GM18499 (cell line): ENCODE data around the gene TNFRSF12A.
A peak's percentile ranks its signal among the peaks of the same experiment; 100 is the strongest.

Source experiments
- ATAC-seq: cut with Tn5 transposase; IDR thresholded peaks from one replicate; pipeline ENCODE4 v1.9.1; 2021; ENCODE audit warnings: moderate number of reproducible peaks; ENCODE audit not compliant: insufficient read depth, unreplicated experiment

TNFRSF12A gene

GRCh38 chr16:2985893-2986355 lies 34.2 kb upstream of the TNFRSF12A start:
- ATAC-seq: no peak

- no peak for ATAC-seq
Observed at GRCh38 chr16:2986623-2987188, 33.5 kb upstream of the TNFRSF12A start.

DNA sequence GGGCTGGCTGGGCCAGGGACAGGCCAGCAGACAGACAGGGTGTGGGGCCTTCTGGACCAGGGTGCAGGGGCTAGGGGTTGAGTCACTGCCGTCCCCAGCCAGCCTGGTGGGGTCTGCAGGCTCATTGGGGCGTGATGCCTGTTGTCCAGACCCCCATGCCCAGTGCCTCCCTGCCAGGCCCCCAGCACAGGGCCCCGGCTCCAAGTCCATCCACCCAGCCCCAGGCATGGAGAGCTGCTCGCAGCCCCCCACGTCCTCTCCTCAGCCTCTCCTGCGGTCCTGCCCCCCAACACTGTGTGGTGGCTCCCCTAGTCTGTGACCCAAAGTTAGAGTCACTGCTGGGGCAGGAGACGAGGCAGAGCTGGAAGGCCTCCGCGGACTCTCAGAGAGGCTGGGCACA lies 32.9 kb upstream of the TNFRSF12A start:
- no peak for ATAC-seq

GRCh38 chr16:2987833-2988232 lies 32.3 kb upstream of the TNFRSF12A start:
- no peak for ATAC-seq

DNA sequence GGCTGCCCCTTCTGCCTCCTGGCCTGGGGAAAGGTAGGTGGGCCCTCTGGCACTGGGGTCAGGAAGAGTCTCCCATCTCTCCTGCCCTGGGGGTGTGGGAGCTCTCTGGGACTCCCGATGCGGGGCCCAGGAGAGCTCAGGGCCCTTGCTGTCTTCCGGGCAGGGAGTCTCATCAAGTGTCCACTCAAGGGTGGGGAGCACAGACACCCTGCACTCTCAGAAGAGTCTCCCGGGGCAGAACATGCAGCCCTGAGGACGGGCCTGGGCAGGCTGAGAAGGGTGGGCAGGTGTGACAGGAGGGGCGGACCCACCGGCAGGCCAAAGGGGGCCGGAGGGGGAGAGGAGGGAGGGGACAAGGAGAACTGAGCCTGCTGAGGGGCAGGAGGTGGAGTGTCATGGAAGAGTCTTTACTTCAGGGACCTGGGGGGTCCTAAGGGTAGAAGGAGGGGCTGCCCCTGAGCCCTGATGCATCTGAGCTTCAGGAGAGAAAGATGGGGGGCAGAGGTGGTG lies 31.5 kb upstream of the TNFRSF12A start:
- ATAC-seq: no peak

DNA sequence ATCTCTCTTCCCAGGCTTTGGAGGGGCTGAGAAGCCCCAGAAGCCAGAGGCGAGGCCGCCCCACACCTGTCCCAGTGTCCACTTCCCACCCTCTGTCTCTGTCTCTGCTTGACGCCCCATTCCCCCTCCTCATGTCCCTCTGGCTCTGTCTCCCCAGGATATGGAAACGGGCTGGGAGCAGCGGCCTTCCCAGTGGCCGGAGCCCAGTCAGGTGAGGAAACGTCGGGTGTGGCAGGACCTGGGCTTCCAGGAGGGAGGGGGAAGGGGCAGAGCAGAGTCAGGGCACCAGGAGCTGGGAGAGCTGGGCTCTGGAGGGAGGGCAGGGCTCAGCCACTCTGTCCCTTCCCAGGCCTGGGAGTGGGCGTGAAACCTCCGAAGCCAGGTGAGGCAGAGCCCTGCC lies 29.3 kb upstream of the TNFRSF12A start:
- no peak for ATAC-seq

- no peak for ATAC-seq
Observed at GRCh38 chr16:2991566-2992261, 28.5 kb upstream of the TNFRSF12A start.

DNA sequence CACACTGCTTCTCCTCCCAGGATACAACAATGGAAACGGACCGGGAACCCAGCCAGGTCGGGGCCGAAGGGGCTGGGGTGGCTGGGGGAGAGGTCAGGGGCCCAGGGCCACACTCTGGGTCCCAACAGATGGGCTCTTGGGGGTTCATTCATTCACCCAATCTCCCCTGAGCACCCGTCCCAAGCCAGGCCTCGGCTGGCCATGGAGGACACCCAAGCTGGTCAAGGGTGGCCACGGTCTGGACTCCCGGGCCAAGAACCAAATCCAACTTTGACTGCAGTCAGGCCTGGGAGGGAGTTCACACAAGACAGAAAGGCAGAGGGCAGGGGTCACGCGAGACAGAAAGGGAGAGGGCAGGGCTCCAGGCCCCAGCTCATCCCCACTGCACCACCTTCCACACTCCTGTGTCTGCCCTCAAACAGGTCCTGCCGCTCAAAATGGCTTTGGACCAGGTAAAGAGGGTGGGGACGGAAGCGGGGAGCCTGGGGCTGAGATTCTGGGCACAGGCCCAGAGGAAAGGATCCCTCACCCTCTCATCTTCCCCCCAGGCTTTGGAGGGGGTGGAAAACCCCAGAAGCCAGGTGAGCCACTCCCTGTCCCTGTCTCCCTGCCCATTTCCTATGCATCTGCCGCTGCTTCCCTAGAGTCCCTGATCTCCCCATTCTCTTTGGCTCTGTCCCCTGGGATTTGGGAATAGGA lies 27.6 kb upstream of the TNFRSF12A start:
- no peak for ATAC-seq

DNA sequence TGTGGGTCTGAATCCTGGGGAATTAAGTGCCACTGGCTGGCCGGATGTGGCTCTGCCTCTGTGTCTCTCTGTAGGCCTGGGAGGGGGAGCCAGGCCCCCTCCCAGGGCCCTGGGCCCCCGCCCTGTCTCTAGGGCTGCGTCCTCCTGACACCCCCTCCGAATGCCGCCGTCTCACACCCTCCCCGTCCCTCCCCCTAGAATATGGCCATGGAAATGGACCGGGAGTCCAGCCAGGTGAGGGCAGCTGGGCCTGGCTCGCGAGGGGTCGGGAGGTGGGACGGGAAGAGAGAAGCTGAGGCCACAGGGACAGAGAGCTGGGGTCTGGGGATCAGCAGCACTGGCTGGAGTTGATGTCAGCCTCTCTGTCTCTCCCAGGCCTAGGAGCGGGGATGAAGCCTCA lies 23.9 kb upstream of the TNFRSF12A start:
- no peak for ATAC-seq

DNA sequence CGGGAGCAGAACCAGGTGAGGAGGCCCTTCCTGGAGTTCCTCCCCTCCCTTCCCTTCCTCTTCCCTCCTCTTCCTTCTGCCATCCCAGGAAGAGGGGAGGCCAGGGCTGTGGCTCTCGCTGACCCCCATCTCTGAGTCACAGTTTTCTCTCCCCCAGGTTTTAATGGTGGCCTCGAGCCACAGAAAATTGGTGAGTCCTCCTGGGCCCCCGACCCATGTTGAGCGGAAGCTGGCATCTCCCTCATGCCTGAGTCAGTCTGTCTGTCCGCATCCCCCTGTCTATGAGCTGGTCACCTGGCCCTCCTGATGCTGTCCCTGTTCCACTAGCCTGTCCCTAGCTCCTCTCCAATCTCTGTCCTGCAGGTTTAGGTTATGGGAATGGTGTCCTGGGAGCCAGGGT lies 20.2 kb upstream of the TNFRSF12A start:
- ATAC-seq: no peak

- ATAC-seq: no peak
Observed at GRCh38 chr16:3000540-3000939, 19.6 kb upstream of the TNFRSF12A start.

GRCh38 chr16:3001316-3001715 lies 18.9 kb upstream of the TNFRSF12A start:
- ATAC-seq: no peak

GRCh38 chr16:3003582-3004270 lies 16.4 kb upstream of the TNFRSF12A start:
- peak; percentile 85 for ATAC-seq

- no peak for ATAC-seq
Observed at GRCh38 chr16:3004319-3004718, 15.8 kb upstream of the TNFRSF12A start.

DNA sequence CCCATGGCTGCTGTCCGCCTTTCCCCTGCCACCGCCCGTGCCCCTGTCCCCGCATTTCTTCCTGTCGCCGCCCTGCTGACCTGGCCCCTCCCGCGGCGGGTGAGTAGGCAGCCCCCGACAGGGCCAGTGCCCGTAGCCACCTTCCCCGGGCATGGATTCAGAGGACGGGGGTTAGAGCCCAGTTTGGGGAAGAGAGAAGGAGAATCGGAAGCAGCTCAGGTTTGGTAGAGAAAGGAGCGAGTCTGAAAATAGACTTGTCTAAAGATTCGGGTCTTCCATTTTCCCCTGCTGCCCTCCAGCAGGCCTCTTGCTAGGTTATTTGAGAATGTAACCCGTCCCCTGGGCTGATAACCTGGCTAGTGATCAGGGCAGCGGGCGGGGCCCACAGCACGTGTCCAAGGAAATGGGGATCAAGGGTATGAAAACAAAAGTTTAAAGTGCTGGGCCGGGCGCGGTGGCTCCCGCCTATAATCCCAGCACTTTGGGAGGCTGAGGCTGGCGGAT lies 15.3 kb upstream of the TNFRSF12A start:
- ATAC-seq: no peak

DNA sequence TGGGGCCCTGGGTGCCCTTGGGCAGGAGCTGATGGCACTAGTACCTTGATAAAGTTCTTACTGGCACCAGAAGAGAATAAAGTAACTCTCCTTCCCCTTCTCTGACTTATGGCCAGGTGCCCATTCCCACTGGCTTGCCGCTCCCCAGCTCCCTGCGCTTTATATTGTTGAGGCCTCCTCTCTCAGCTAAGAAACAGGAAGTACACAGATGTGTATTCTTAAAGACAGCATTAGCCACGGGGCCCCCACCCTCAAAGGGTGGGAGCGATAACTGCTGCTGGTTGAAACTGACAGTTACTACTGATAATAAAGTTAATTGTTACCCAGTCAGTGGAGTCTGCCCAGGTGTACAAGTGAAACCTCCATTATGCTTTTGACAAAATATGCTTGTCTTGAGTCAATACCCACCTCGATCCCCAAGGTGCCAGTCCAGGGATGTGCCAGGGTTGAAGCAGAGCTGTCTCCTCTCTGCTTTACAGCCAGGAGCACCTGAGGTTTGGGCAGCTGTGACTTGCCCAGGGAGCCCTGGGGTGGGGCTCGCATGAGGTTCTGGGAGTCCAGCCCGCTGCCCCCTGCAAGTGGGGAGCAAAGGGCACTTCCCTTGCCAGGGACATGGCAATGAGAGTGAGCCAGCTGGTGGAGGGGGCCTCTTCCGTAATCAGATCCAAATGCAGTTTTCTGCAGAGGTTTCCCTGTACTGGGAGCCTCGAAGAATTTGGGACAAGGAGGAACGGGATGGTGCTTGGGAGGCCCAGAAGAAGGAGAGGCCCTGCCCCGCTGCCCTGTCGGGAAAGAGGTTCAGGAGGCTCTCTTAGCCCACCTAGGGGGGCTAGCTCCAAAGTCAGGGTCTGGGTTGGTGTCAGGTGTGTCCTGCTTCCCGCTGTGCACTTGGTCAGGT lies 12.9 kb upstream of the TNFRSF12A start:
- no peak for ATAC-seq

DNA sequence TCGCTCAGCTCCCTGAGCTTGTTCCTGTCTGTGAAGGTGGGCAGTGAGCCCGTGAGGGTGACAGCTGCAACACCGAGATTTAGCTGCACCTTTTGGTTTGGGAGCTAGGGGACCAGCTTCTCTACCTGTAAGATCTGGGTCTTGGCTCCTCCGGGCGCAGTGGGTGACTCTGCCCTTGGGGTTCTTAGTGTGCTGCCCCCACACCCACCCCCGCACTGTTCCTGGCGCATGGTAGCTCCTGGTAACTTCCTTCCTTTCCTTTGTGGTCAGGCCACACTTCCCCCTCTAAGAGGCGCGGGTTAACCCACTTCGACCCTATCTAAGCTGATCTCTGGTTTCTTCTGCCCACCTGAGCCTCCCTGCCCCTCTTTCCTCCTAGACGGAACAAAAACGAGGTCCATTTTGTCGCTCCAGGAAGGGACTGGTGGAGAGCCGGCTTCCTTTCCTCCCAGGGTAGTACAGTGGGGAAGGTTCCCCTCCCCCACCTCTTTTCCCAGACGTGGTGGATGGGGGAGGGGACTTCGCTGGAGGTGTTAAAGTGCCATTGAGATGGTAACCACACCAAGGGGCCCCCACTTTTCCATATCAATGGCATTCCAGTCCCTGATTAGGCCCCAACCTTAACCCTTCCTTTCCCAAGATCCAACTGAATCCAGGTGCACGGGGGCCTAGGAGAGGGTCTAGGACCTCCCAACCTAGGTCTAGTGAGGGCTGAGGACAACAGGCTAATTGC lies 12.0 kb upstream of the TNFRSF12A start:
- ATAC-seq: no peak

GRCh38 chr16:3008690-3009037 lies 11.5 kb upstream of the TNFRSF12A start:
- no peak for ATAC-seq
